ENCODE results near the gene KIRREL1. TPM values are rescaled to one million over a fixed set of nuclear protein-coding genes. Genes with fewer than 3 reads are reported as not detected.

Gene KIRREL1
- total RNA-seq, 2 experiments from 2014 or later = not detected

- H3K4me3 ChIP-seq (ENCODE audit: low read length) = no peak overlapping the region
- intact Hi-C loops (cut with DNase I, micrococcal nuclease) = no loop called here
- no peak for ATAC-seq (ENCODE audit: poor library complexity)
- no peak for DNase-seq
- CTCF ChIA-PET = no interaction called here
- H3K27ac ChIP-seq (ENCODE audit: low read depth in 1 of 2, low read length in 2 of 2) = no peak overlapping the region
- Mint-ChIP-seq H3K27ac (no peak overlapping the region), H3K36me3 (ENCODE audit: low read depth) (no peaks in the 10 kb centered on the region), H3K4me3 (no peak overlapping the region), H3K9me3 (no peaks in the 10 kb centered on the region), H3K4me1 (ENCODE audit: low read depth) (no peaks in the 10 kb centered on the region), H3K27me3 (peaks cover 14% of the 10 kb centered on the region)
- no peak for TF ChIP-seq CTCF (IDR thresholded peaks at IDR 0.05)
- POLR2A ChIA-PET = no interaction called here
- H3K4me1 ChIP-seq (ENCODE audit: insufficient read depth, low read length) = no peaks in the 10 kb centered on the region
- H3K36me3 ChIP-seq (ENCODE audit: insufficient read depth, low read length) = no peaks in the 10 kb centered on the region
- peaks cover 5 to 10% of the 10 kb centered on the region in 2 experiments for H3K27me3 ChIP-seq (ENCODE audit: control insufficient read depth in 1 of 2, insufficient read depth in 2 of 2, low read length in 2 of 2)
- H3K9me3 ChIP-seq (ENCODE audit: control insufficient read depth in 1 of 2, insufficient read depth in 1 of 2, low read length in 2 of 2) = no peaks in the 10 kb centered on the region
These were observed 24.6 kb downstream of the KIRREL1 start for GRCh38 chr1:158017800-158018595.

GRCh38 chr1:158019171-158019868, 25.9 kb downstream of the KIRREL1 start:
- no peaks in the 10 kb centered on the region for H3K9me3 ChIP-seq (ENCODE audit: control insufficient read depth in 1 of 2, insufficient read depth in 1 of 2, low read length in 2 of 2)
- H3K27ac ChIP-seq (ENCODE audit: low read depth in 1 of 2, low read length in 2 of 2) = no peak overlapping the region
- H3K36me3 Mint-ChIP-seq (ENCODE audit: low read depth) = no peaks in the 10 kb centered on the region
- no peak overlapping the region for H3K4me3 ChIP-seq (ENCODE audit: low read length)
- H3K27ac Mint-ChIP-seq = no peak overlapping the region
- ChIA-PET POLR2A (no interaction called here), CTCF (no interaction called here)
- H3K4me1 ChIP-seq (ENCODE audit: insufficient read depth, low read length) = no peaks in the 10 kb centered on the region
- H3K4me3 Mint-ChIP-seq = no peak overlapping the region
- no peaks in the 10 kb centered on the region for H3K4me1 Mint-ChIP-seq (ENCODE audit: low read depth)
- H3K27me3 ChIP-seq (ENCODE audit: control insufficient read depth in 1 of 2, insufficient read depth in 2 of 2, low read length in 2 of 2) = peaks cover 5 to 6% of the 10 kb centered on the region in 2 experiments
- H3K27me3 Mint-ChIP-seq = peaks cover 21% of the 10 kb centered on the region
- DNase-seq (no peak), ATAC-seq (ENCODE audit: poor library complexity) (no peak)
- TF ChIP-seq CTCF (IDR thresholded peaks at IDR 0.05) = no peak
- intact Hi-C loops (cut with DNase I, micrococcal nuclease) = no loop called here
- no peaks in the 10 kb centered on the region for H3K9me3 Mint-ChIP-seq
- no peaks in the 10 kb centered on the region for H3K36me3 ChIP-seq (ENCODE audit: insufficient read depth, low read length)

- Histone ChIP-seq H3K9me3 (ENCODE audit: control insufficient read depth in 1 of 2, insufficient read depth in 1 of 2, low read length in 2 of 2) (no peaks in the 10 kb centered on the region), H3K27me3 (ENCODE audit: control insufficient read depth in 1 of 2, insufficient read depth in 2 of 2, low read length in 2 of 2) (peaks cover 5 to 6% of the 10 kb centered on the region in 2 experiments), H3K4me1 (ENCODE audit: insufficient read depth, low read length) (no peaks in the 10 kb centered on the region), H3K36me3 (ENCODE audit: insufficient read depth, low read length) (no peaks in the 10 kb centered on the region), H3K27ac (ENCODE audit: low read depth in 1 of 2, low read length in 2 of 2) (no peak overlapping the region), H3K4me3 (ENCODE audit: low read length) (no peak overlapping the region)
- Mint-ChIP-seq H3K4me3 (no peak overlapping the region), H3K36me3 (ENCODE audit: low read depth) (no peaks in the 10 kb centered on the region), H3K27ac (no peak overlapping the region), H3K9me3 (no peaks in the 10 kb centered on the region), H3K4me1 (ENCODE audit: low read depth) (no peaks in the 10 kb centered on the region), H3K27me3 (peaks cover 21% of the 10 kb centered on the region)
- DNase-seq = no peak
- ChIA-PET CTCF (no interaction called here), POLR2A (no interaction called here)
- TF ChIP-seq CTCF (IDR thresholded peaks at IDR 0.05) = no peak
- intact Hi-C loops (cut with DNase I, micrococcal nuclease) = no loop called here
- no peak for ATAC-seq (ENCODE audit: poor library complexity)
These were observed 26.9 kb downstream of the KIRREL1 start for GRCh38 chr1:158020259-158020885.
